ENCODE results near the gene KIF13A.
"Not testable (repeated sequence)": the region's sequence is repeated elsewhere in the genome, so short reads cannot be mapped to it uniquely, and the experiment has no call there.

KIF13A gene

GRCh38 chr6:17890309-17890708 lies 97.1 kb downstream of the KIF13A start:
- no peak overlapping the region for H3K27ac ChIP-seq
- no peak for TF ChIP-seq CTCF (IDR thresholded peaks at IDR 0.05)
- H3K4me3 ChIP-seq: no peak overlapping the region
- DNase-seq (ENCODE audit: low spot score): no peak

- not testable (repeated sequence) for H3K27ac ChIP-seq; DNase-seq (ENCODE audit: low spot score); H3K4me3 ChIP-seq
Observed at GRCh38 chr6:17889777-17890176, 97.7 kb downstream of the KIF13A start.

GRCh38 chr6:17886891-17887290 lies 100.5 kb downstream of the KIF13A start:
- Histone ChIP-seq H3K27ac (no peak overlapping the region), H3K4me3 (no peak overlapping the region)
- TF ChIP-seq CTCF (IDR thresholded peaks at IDR 0.05): no peak
- no peak for DNase-seq (ENCODE audit: low spot score)

GRCh38 chr6:17885889-17886576 lies 101.4 kb downstream of the KIF13A start:
- no peak for DNase-seq (ENCODE audit: low spot score)
- no peak for TF ChIP-seq CTCF (IDR thresholded peaks at IDR 0.05)
- Histone ChIP-seq H3K27ac (no peak overlapping the region), H3K4me3 (no peak overlapping the region)

- no peak overlapping the region for H3K4me3 ChIP-seq
- DNase-seq (ENCODE audit: low spot score): no peak
Observed at GRCh38 chr6:17884498-17885478, 102.6 kb downstream of the KIF13A start.

GRCh38 chr6:17883665-17884497 lies 103.6 kb downstream of the KIF13A start:
- DNase-seq (ENCODE audit: low spot score): no peak
- Histone ChIP-seq H3K4me3 (no peak overlapping the region), H3K27ac (no peak overlapping the region)
- TF ChIP-seq CTCF (IDR thresholded peaks at IDR 0.05): no peak

More at GRCh38 chr6:17884498-17885478, 102.6 kb downstream of the KIF13A start:
- H3K27ac ChIP-seq: peak overlapping the region in 1 of 2 donors; percentile 42
- TF ChIP-seq CTCF (IDR thresholded peaks at IDR 0.05): no peak
